ENCODE measurements around the gene KRTAP4-16.
"Not testable (repeated sequence)": the region's sequence is repeated elsewhere in the genome, so short reads cannot be mapped to it uniquely, and the experiment has no call there.

Gene KRTAP4-16

DNA sequence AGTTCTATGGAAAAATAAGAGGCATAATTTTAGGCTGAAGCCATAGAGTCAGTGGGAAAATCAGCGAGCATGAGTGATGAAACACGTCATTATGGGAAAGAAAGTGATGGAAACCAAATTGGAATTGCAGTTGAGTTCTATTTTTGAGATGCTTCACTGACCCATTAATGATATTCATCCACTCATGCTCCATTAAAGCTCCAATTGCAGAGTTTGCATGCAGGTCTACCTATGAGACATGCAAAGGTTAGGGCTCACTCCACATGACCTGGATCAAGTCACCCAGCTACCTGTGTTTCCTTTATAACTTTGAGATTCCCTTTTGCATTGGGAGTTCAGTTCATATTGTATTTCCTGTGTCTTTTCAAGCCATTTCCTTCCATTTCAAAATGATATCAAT lies 28.3 kb downstream of the KRTAP4-16 start:
- DNase-seq (ENCODE audit: low read depth), result no peak
- no peak overlapping the region for H3K4me3 ChIP-seq (ENCODE audit: low read depth, low read length)
- TF ChIP-seq, protein P1, sequence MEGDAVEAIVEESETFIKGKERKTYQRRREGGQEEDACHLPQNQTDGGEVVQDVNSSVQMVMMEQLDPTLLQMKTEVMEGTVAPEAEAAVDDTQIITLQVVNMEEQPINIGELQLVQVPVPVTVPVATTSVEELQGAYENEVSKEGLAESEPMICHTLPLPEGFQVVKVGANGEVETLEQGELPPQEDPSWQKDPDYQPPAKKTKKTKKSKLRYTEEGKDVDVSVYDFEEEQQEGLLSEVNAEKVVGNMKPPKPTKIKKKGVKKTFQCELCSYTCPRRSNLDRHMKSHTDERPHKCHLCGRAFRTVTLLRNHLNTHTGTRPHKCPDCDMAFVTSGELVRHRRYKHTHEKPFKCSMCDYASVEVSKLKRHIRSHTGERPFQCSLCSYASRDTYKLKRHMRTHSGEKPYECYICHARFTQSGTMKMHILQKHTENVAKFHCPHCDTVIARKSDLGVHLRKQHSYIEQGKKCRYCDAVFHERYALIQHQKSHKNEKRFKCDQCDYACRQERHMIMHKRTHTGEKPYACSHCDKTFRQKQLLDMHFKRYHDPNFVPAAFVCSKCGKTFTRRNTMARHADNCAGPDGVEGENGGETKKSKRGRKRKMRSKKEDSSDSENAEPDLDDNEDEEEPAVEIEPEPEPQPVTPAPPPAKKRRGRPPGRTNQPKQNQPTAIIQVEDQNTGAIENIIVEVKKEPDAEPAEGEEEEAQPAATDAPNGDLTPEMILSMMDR (IDR thresholded peaks at IDR 0.05; ENCODE audit: control insufficient read depth, extremely low read depth, insufficient read depth), result no peak

DNA sequence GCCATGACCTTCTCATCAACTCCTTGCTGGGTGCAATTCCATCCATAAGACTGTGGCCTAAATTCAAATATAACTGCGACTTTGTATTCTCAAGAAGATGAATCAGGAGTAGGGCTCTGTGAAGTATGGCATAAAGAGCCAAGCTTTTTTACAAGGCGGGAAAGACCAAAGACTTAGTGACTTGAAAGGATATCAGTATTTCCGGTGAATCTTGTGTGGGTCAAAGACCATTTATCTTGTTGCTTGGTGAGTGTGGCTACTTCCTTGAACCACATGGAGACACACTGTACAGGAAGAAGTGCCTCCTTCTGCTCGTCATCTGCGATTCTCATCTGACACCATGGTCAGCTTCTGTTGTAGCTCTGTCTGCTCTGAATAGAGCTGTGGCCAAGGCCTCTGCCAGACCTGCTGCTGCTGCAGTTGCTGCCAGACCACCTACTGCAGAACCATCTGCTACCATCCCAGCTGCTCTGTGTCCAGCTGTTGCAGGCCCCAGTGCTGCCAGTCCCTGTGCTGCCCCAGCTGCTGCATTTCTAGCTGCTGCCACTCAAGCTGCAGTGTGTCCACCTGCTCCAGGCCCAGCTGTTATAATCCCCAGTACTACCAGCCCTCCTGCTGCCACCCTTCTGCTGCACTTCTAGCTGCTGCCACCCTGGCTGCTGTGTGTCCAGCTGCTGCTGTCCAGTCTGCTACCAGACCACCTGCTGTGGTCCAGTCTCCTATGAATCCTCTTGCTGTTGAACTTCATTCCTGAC lies 30.2 kb downstream of the KRTAP4-16 start:
- TF ChIP-seq, protein P1 (IDR thresholded peaks at IDR 0.05; ENCODE audit: control insufficient read depth, extremely low read depth, insufficient read depth), result no peak
- no peak for DNase-seq (ENCODE audit: low read depth)
- H3K4me3 ChIP-seq (ENCODE audit: low read depth, low read length), result no peak overlapping the region

DNA sequence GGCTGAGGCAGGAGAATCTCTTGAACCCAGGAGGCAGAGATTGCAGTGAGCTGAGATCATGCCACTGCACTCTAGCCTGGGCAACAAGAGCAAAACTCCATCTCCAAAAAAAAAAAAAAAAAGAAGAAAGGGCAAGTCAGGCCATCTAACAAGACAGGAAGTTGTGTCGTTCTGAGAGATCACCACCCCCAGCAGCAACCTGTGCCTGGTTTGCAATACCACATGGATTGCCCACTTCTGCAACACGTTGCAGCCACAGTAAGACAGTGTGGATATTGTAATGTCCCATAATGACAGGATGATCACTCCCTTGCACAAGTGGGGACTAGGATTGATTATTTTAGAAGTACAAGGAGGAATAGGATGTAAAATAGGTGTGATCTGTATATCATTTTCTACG lies 33.0 kb downstream of the KRTAP4-16 start:
- DNase-seq (ENCODE audit: low read depth), result no peak

DNA sequence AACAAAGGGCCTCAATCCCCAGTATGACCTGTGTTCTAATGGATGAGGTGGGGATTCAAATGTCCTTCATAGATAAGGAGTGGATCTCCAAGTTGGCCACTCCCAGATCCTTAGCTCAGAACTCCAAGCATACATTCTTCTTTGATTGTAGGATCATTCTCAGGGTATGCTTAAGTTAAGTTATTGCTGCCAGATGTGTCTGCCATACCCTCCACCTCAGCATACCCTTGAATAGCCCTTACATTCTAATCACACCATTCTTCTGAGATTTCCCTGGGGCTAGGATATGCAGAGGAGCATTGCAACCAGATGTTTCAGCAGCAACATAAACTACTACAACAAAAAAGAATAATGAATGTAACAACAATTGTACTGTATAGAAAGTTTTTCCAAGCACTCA lies 34.7 kb downstream of the KRTAP4-16 start:
- no peak for DNase-seq (ENCODE audit: low read depth)
- TF ChIP-seq, protein P1 (IDR thresholded peaks at IDR 0.05; ENCODE audit: control insufficient read depth, extremely low read depth, insufficient read depth), result no peak
- no peak overlapping the region for H3K4me3 ChIP-seq (ENCODE audit: low read depth, low read length)

More for the DNA sequence above, 33.0 kb downstream of the KRTAP4-16 start:
- TF ChIP-seq, protein P1 (IDR thresholded peaks at IDR 0.05; ENCODE audit: control insufficient read depth, extremely low read depth, insufficient read depth), result no peak
- no peak overlapping the region for H3K4me3 ChIP-seq (ENCODE audit: low read depth, low read length)

DNA sequence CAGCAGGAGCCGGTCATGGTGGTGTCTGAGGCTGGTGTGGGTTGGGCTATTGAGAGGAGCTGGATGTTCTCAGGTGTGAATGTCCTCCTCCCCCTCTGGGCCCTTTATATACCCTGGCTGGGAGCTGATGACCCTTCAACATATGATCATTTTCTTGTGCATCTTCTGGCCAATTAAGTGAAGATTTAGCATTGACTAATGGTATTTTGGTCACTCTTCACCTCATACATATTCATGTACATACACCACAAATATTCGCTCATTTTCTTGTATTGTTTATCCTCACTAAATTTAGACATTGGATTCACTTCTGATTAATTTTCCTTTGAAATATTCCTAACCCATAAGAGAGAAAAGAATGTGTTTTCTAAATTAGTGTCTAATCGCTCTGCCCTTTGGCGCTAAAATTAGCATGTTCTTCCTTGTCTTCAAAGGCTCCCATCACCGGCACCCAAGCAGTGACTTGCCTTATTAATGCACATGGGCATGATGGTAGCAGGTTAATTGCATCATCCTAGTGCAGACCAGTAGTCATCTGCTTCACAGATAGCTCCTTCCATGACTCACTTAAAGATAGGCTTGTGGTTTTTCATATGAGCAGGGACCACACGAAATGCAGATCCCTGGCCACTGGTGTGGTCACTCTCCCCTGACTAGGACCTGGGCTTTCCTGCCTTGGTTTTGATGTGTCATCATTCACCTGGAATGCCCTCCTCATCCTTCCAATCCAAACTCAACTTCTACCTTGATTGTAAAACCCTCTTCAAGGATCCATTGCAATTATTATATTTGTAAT lies 36.0 kb downstream of the KRTAP4-16 start, which contains the start of gene KRTAP2-4:
Gene KRTAP2-4, minus strand, starts transcription at position 51 of the 796 bp plus-strand sequence. Its CDS starts 34 bp downstream, at position 17.
- no peak within 1 kb of the TSS for H3K4me3 ChIP-seq (ENCODE audit: low read depth, low read length)
- no peak for DNase-seq (ENCODE audit: low read depth)
- TF ChIP-seq, protein P1 (IDR thresholded peaks at IDR 0.05; ENCODE audit: control insufficient read depth, extremely low read depth, insufficient read depth), result no peak

DNA sequence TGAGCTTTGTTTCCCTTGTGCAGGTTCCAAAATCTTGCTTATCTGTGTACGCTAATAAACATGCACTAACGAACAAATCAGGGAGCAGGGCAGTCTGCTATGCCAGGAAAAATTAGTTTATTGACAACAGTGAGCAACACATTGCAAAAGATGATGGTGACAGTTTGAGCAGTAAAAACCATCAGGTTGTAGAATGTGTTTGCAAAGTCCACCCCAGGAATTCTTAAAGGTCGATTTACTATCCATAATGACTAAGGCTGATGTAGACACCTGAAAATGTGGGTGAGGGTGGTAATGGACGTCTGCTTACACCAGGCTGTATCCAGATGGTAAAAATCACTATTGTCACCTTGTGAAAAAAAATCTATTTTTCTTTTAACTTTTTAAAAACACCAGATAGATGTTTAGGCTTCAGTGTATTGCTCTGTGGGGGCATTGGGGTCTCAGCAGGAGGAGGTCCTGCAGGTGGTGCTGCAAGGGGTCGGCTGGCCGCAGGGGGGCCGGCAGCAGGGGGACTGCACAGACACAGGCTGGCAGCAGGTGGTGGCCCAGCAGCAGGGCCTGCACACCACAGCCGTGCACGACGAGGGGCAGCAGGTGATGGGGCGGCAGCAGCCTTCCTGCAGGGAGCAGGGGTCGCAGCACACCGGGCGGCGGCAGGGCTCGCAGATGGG lies 36.9 kb downstream of the KRTAP4-16 start:
- not testable (repeated sequence) for H3K4me3 ChIP-seq (ENCODE audit: low read depth, low read length)

DNA sequence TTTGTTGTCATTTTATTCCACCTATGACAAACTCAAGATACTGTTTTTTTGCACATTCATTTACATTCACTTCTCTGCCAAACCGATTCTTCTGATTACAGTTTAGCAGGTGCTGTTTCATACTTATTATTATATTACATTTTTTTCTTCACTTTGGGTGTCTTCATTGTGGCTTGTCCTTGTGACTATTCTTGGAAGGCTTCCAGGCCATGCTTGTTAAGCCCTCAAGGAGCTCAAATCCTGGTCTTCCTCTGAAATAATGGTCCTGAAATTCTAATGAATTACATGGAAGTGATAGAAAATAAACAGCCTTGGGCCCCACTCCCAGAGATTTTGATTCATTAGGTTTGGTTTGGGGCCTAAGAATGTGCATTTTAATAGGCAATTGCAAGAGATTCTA lies 37.7 kb downstream of the KRTAP4-16 start:
- TF ChIP-seq, protein P1 (IDR thresholded peaks at IDR 0.05; ENCODE audit: control insufficient read depth, extremely low read depth, insufficient read depth), result no peak
- no peak overlapping the region for H3K4me3 ChIP-seq (ENCODE audit: low read depth, low read length)
- no peak for DNase-seq (ENCODE audit: low read depth)

More for the DNA sequence above, 36.9 kb downstream of the KRTAP4-16 start:
- DNase-seq (ENCODE audit: low read depth), result not testable (repeated sequence)
